DMS 273 (cell line): Measurements from ENCODE around the gene TRPM3.

Source experiments
- DNase-seq: peaks from one replicate; lab custom pipeline; 2025; ENCODE audit not compliant: unreplicated experiment; lab: John Stamatoyannopoulos, UW

The TRPM3 gene

GRCh38 chr9:70832492-70832891 lies 288.9 kb downstream of the TRPM3 start:
- DNase-seq: no peak

- peak; percentile 13 for DNase-seq
These were observed 290.8 kb downstream of the TRPM3 start for GRCh38 chr9:70830618-70831017.

GRCh38 chr9:70829591-70830265 lies 291.7 kb downstream of the TRPM3 start:
- DNase-seq: no peak

- no peak for DNase-seq
These were observed 294.9 kb downstream of the TRPM3 start for GRCh38 chr9:70826562-70826961.

GRCh38 chr9:70823284-70823683 lies 298.1 kb downstream of the TRPM3 start:
- no peak for DNase-seq

- DNase-seq: no peak
These were observed 304.1 kb downstream of the TRPM3 start for GRCh38 chr9:70817311-70817710.

GRCh38 chr9:70816891-70817290 lies 304.5 kb downstream of the TRPM3 start:
- no peak for DNase-seq

- no peak for DNase-seq
These were observed 305.1 kb downstream of the TRPM3 start for GRCh38 chr9:70816316-70816715.

- DNase-seq: no peak
These were observed 306.8 kb downstream of the TRPM3 start for GRCh38 chr9:70814597-70814996.

GRCh38 chr9:70813141-70813540 lies 308.3 kb downstream of the TRPM3 start:
- DNase-seq: no peak

GRCh38 chr9:70811638-70812037 lies 309.8 kb downstream of the TRPM3 start:
- no peak for DNase-seq

GRCh38 chr9:70806875-70807274 lies 314.5 kb downstream of the TRPM3 start:
- no peak for DNase-seq

- peak; percentile 44 for DNase-seq
These were observed 315.5 kb downstream of the TRPM3 start for GRCh38 chr9:70805949-70806348.

GRCh38 chr9:70802758-70803436 lies 318.5 kb downstream of the TRPM3 start:
- DNase-seq: peak; percentile 4

- no peak for DNase-seq
These were observed 319.2 kb downstream of the TRPM3 start for GRCh38 chr9:70802206-70802605.

GRCh38 chr9:70801181-70801829 lies 320.1 kb downstream of the TRPM3 start:
- DNase-seq: peak; percentile 69

GRCh38 chr9:70798018-70798417 lies 323.4 kb downstream of the TRPM3 start:
- DNase-seq: no peak

GRCh38 chr9:70795841-70796240 lies 325.6 kb downstream of the TRPM3 start:
- DNase-seq: no peak

GRCh38 chr9:70792796-70793195 lies 328.6 kb downstream of the TRPM3 start:
- DNase-seq: no peak

GRCh38 chr9:70791936-70792335 lies 329.5 kb downstream of the TRPM3 start:
- no peak for DNase-seq

GRCh38 chr9:70789086-70789485 lies 332.3 kb downstream of the TRPM3 start:
- no peak for DNase-seq

- no peak for DNase-seq
These were observed 337.0 kb downstream of the TRPM3 start for GRCh38 chr9:70784456-70784855.
